H1 (cell line): ENCODE results near the gene RBM20.

Experiments used
- JUND ChIP-seq: IDR thresholded peaks from 2 replicates; pipeline ENCODE4 v1.6.1; 2011; ENCODE audit warnings: mild to moderate bottlenecking, improper control_type of control experiment, low read length
- POLR2A ChIP-seq, 2 experiments: IDR thresholded peaks; 1 replicate in 1 of 2; 2 replicates in 1 of 2; pipeline ENCODE4 v1.6.1; 2011; ENCODE audit warnings: low read depth in 2 of 2, low read length in 2 of 2, mild to moderate bottlenecking in 2 of 2; ENCODE audit errors: control extremely low read depth in 1 of 2
- TF ChIP-seq, protein P1 (sequence below): IDR thresholded peaks from 2 replicates; pipeline ENCODE4 v1.6.1; 2012; ENCODE audit warnings: low read length, inconsistent platforms

DNA sequence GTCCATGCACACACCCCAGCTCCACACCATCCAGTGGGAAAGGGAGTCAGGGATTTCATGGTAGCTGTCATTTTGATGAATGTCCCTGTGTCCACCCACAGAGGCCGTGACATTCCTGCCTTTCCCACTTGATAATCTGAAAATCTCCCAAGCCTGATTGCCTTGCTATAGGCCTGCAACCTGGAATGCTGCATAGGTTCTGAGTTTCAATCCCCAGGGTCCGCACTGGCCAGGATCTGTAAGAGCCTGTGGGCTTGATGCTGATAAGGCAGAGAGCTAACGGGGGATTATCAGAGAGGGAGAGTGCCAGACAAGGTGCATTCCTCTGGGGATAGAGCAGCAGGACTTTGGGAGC lies 57.5 kb downstream of the RBM20 start:
- TF ChIP-seq JUND (no peak), POLR2A (IDR thresholded peaks at IDR 0.05; ENCODE audit: control extremely low read depth in 1 of 2, low read depth in 2 of 2, low read length in 2 of 2) (no peak)
- TF ChIP-seq, protein P1, sequence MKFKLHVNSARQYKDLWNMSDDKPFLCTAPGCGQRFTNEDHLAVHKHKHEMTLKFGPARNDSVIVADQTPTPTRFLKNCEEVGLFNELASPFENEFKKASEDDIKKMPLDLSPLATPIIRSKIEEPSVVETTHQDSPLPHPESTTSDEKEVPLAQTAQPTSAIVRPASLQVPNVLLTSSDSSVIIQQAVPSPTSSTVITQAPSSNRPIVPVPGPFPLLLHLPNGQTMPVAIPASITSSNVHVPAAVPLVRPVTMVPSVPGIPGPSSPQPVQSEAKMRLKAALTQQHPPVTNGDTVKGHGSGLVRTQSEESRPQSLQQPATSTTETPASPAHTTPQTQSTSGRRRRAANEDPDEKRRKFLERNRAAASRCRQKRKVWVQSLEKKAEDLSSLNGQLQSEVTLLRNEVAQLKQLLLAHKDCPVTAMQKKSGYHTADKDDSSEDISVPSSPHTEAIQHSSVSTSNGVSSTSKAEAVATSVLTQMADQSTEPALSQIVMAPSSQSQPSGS: no peak
